Neuron (in vitro differentiated cells): Measurements from ENCODE around the gene LRRC38.
"Not testable (repeated sequence)": the region's sequence is repeated elsewhere in the genome, so short reads cannot be mapped to it uniquely, and the experiment has no call there.

Source experiments
- H2AFZ ChIP-seq: one replicate; pipeline ENCODE4 v1.6.1; 2013; ENCODE audit warnings: low read depth, mild to moderate bottlenecking, inconsistent platforms, low read length, moderate library complexity
- H3K27me3 ChIP-seq: one replicate; pipeline ENCODE4 v1.6.1; 2013; ENCODE audit warnings: low read length; ENCODE audit not compliant: insufficient read depth
- H3K36me3 ChIP-seq: one replicate; pipeline ENCODE4 v1.6.1; 2013; ENCODE audit warnings: low read length; ENCODE audit not compliant: insufficient read depth
- H3K4me1 ChIP-seq: one replicate; pipeline ENCODE4 v1.6.1; 2013; ENCODE audit warnings: low read length; ENCODE audit not compliant: insufficient read depth
- H3K4me3 ChIP-seq: 2 replicates; pipeline ENCODE4 v1.5.1; 2013; ENCODE audit warnings: mild to moderate bottlenecking, low read length, moderate library complexity
- H3K9me3 ChIP-seq: one replicate; pipeline ENCODE4 v1.6.1; 2013; ENCODE audit warnings: low read length

The LRRC38 gene, protein sequence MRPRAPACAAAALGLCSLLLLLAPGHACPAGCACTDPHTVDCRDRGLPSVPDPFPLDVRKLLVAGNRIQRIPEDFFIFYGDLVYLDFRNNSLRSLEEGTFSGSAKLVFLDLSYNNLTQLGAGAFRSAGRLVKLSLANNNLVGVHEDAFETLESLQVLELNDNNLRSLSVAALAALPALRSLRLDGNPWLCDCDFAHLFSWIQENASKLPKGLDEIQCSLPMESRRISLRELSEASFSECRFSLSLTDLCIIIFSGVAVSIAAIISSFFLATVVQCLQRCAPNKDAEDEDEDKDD

GRCh38 chr1:13513895-13514546, at the start of gene LRRC38:
LRRC38 (minus strand) TSS chr1:13514003; CDS start chr1:13513593, 410 bp downstream.
- Histone ChIP-seq H3K4me3 (no peak within 1 kb of the TSS), H3K9me3 (no peaks in the 10 kb centered on the region), H3K27me3 (peaks cover 88% of the 10 kb centered on the region), H3K4me1 (no peaks in the 10 kb centered on the region), H2AFZ (no peak within 1 kb of the TSS), H3K36me3 (no peaks in the 10 kb centered on the region)

GRCh38 chr1:13562981-13563380, 49.2 kb upstream of the LRRC38 start:
- H2AFZ ChIP-seq, H3K36me3 ChIP-seq: not testable (repeated sequence)

DNA sequence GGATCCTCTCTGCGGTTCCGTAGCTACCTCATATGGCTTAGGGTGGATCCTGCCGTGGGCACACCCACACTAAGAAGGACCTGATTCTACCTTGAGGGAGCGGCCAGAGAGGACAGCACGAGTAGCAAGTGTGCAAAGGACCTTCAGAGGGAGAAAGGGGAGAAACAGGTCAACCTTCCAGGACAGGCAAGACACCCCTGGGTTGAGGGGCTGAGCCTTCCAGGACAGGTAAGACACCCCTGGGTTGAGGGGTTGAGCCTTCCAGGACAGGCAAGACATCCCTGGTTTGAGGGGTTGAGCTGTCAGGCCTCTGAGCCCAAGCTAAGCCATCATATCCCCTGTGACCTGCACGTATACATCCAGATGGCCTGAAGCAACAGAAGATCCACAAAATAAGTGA, 46.7 kb upstream of the LRRC38 start:
- no peaks in the 10 kb centered on the region for H3K36me3 ChIP-seq
- no peaks in the 10 kb centered on the region for H3K4me1 ChIP-seq
- H2AFZ ChIP-seq, result no peak overlapping the region
- H3K27me3 ChIP-seq, result peaks cover 9% of the 10 kb centered on the region
- no peak overlapping the region for H3K4me3 ChIP-seq
- no peaks in the 10 kb centered on the region for H3K9me3 ChIP-seq

More at GRCh38 chr1:13562981-13563380, 49.2 kb upstream of the LRRC38 start:
- peaks cover 12% of the 10 kb centered on the region for H3K27me3 ChIP-seq
- H3K9me3 ChIP-seq, H3K4me3 ChIP-seq, H3K4me1 ChIP-seq: not testable (repeated sequence)

GRCh38 chr1:13556224-13556764, 42.5 kb upstream of the LRRC38 start:
- H3K27me3 ChIP-seq, result peaks cover 9% of the 10 kb centered on the region
- H2AFZ ChIP-seq, result no peak overlapping the region
- H3K4me3 ChIP-seq, result no peak overlapping the region
- H3K9me3 ChIP-seq, result no peaks in the 10 kb centered on the region
- no peaks in the 10 kb centered on the region for H3K36me3 ChIP-seq
- H3K4me1 ChIP-seq, result no peaks in the 10 kb centered on the region

GRCh38 chr1:13554798-13555197, 41.0 kb upstream of the LRRC38 start:
- Histone ChIP-seq H3K36me3 (no peaks in the 10 kb centered on the region), H3K4me3 (no peak overlapping the region), H3K9me3 (no peaks in the 10 kb centered on the region), H3K4me1 (no peaks in the 10 kb centered on the region), H3K27me3 (peaks cover 2% of the 10 kb centered on the region), H2AFZ (no peak overlapping the region)

- Histone ChIP-seq H3K36me3 (no peaks in the 10 kb centered on the region), H3K4me1 (no peaks in the 10 kb centered on the region), H3K27me3 (no peaks in the 10 kb centered on the region), H3K4me3 (no peak overlapping the region), H3K9me3 (no peaks in the 10 kb centered on the region), H2AFZ (no peak overlapping the region)
These were observed 36.9 kb upstream of the LRRC38 start for GRCh38 chr1:13550663-13551062.

GRCh38 chr1:13549521-13549920, 35.7 kb upstream of the LRRC38 start:
- H3K4me3 ChIP-seq, result no peak overlapping the region
- H2AFZ ChIP-seq, result no peak overlapping the region
- no peaks in the 10 kb centered on the region for H3K9me3 ChIP-seq
- H3K36me3 ChIP-seq, result no peaks in the 10 kb centered on the region
- H3K4me1 ChIP-seq, result no peaks in the 10 kb centered on the region
- no peaks in the 10 kb centered on the region for H3K27me3 ChIP-seq

- Histone ChIP-seq H3K9me3 (no peaks in the 10 kb centered on the region), H3K27me3 (no peaks in the 10 kb centered on the region), H2AFZ (no peak overlapping the region)
These were observed 35.2 kb upstream of the LRRC38 start for GRCh38 chr1:13549021-13549420.

DNA sequence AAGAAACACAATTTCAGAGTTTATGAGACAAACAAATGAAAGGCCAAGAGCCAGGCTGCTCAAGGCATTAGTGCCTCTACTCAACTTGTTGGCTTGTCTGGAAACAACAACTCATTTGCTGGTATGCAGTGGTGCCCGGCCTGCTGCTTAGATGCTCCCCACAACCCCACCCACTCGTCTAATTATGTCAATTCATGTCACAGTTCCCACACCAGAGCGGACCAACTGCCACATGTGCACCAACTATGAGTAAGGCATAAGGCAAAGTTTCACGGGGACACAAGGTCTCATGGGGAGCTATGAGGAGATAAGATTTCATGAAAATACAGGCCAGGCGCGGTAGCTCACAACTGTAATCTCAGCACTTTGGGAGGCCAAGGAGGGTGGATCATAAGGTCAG, 34.5 kb upstream of the LRRC38 start:
- H3K4me3 ChIP-seq, result no peak overlapping the region
- H3K4me1 ChIP-seq, result peaks cover 6% of the 10 kb centered on the region
- no peaks in the 10 kb centered on the region for H3K36me3 ChIP-seq
- H2AFZ ChIP-seq, result no peak overlapping the region
- no peaks in the 10 kb centered on the region for H3K9me3 ChIP-seq
- no peaks in the 10 kb centered on the region for H3K27me3 ChIP-seq

More at GRCh38 chr1:13549021-13549420, 35.2 kb upstream of the LRRC38 start:
- no peaks in the 10 kb centered on the region for H3K36me3 ChIP-seq
- peaks cover 2% of the 10 kb centered on the region for H3K4me1 ChIP-seq
- no peak overlapping the region for H3K4me3 ChIP-seq

DNA sequence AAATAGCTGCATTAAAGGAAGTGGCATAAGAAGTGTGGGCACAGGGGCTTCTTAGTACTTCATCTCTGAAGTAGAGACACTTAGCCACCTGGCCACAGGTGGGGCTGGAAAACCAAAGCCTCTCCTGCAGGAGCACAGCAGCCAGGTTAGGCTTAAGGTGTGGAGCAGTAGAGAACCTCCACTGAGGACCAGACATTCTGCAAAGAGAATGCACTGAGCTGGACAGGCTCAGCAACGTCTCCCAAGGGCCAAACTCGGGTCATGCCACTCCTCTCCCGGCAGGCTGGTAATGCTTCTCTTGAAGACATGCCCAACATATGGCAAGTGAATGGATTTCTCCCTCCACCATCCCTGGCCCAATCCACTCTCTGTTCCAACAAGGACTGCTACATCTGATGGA, 33.0 kb upstream of the LRRC38 start:
- no peaks in the 10 kb centered on the region for H3K9me3 ChIP-seq
- no peak overlapping the region for H3K4me3 ChIP-seq
- no peak overlapping the region for H2AFZ ChIP-seq
- no peaks in the 10 kb centered on the region for H3K27me3 ChIP-seq
- H3K36me3 ChIP-seq, result no peaks in the 10 kb centered on the region
- peaks cover 6% of the 10 kb centered on the region for H3K4me1 ChIP-seq

DNA sequence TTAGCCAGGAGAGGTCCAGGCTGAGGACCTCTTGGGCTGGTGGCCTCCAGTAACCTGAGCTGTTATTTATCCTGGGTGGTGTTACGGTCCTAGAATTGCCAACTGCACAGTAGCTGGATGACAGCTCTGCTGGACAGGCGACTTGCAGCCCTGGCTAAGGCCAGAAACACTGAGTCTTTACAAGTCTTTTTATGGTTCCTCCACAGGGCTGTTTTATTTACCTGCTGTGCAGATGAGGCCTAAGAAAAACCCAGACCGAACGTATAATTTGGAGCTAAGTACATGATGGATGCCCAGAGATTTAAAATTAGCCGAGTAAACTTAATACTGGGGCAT, 30.4 kb upstream of the LRRC38 start:
- Histone ChIP-seq H3K27me3 (no peaks in the 10 kb centered on the region), H3K4me1 (peaks cover 6% of the 10 kb centered on the region), H3K36me3 (no peaks in the 10 kb centered on the region), H3K4me3 (no peak overlapping the region), H2AFZ (no peak overlapping the region), H3K9me3 (no peaks in the 10 kb centered on the region)

GRCh38 chr1:13543451-13544220, 29.8 kb upstream of the LRRC38 start:
- Histone ChIP-seq H2AFZ (no peak overlapping the region), H3K9me3 (no peaks in the 10 kb centered on the region), H3K27me3 (no peaks in the 10 kb centered on the region), H3K36me3 (no peaks in the 10 kb centered on the region), H3K4me1 (peaks cover 6% of the 10 kb centered on the region), H3K4me3 (no peak overlapping the region)
